ENCODE data around the gene SLC5A3.

SLC5A3 gene

GRCh38 chr21:34073032-34073748, at the start of gene SLC5A3, which contains the start of gene MRPS6:
Gene SLC5A3 (plus strand): TSS chr21:34073578. CDS start chr21:34095199, 21,621 bp downstream.
Gene MRPS6 (plus strand): TSS chr21:34073578. CDS start chr21:34073701, 123 bp downstream.
- no peak for FAIRE-seq

GRCh38 chr21:34023691-34024373, 49.5 kb upstream of the SLC5A3 start:
- no peak for FAIRE-seq

- FAIRE-seq = no peak
Observed at GRCh38 chr21:34024374-34024693, 49.0 kb upstream of the SLC5A3 start.

- no peak for FAIRE-seq
Observed at GRCh38 chr21:34027721-34028461, 45.5 kb upstream of the SLC5A3 start.

- no peak for FAIRE-seq
Observed at GRCh38 chr21:34029743-34030528, 43.4 kb upstream of the SLC5A3 start.

- FAIRE-seq = no peak
Observed at GRCh38 chr21:34031835-34032370, 41.5 kb upstream of the SLC5A3 start.

GRCh38 chr21:34034369-34035014, 38.9 kb upstream of the SLC5A3 start:
- FAIRE-seq = no peak

- no peak for FAIRE-seq
Observed at GRCh38 chr21:34035619-34036354, 37.6 kb upstream of the SLC5A3 start.

GRCh38 chr21:34037009-34037795, 36.2 kb upstream of the SLC5A3 start:
- no peak for FAIRE-seq

- no peak for FAIRE-seq
Observed at GRCh38 chr21:34039678-34040382, 33.5 kb upstream of the SLC5A3 start.

GRCh38 chr21:34042735-34043134, 30.6 kb upstream of the SLC5A3 start:
- FAIRE-seq = no peak

- FAIRE-seq = no peak
Observed at GRCh38 chr21:34043333-34043732, 30.0 kb upstream of the SLC5A3 start.

- FAIRE-seq = no peak
Observed at GRCh38 chr21:34046917-34047316, 26.5 kb upstream of the SLC5A3 start.

- FAIRE-seq = no peak
Observed at GRCh38 chr21:34047835-34048234, 25.5 kb upstream of the SLC5A3 start.

GRCh38 chr21:34052171-34052570, 21.2 kb upstream of the SLC5A3 start:
- FAIRE-seq = no peak

- FAIRE-seq = no peak
Observed at GRCh38 chr21:34054259-34054658, 19.1 kb upstream of the SLC5A3 start.

GRCh38 chr21:34055615-34056014, 17.8 kb upstream of the SLC5A3 start:
- no peak for FAIRE-seq

- FAIRE-seq = peak; percentile 54
Observed at GRCh38 chr21:34061983-34062382, 11.4 kb upstream of the SLC5A3 start.

GRCh38 chr21:34065027-34065426, 8.4 kb upstream of the SLC5A3 start:
- no peak for FAIRE-seq

- no peak for FAIRE-seq
Observed at GRCh38 chr21:34071683-34072082, 1.7 kb upstream of the SLC5A3 start.

All from TTC549 (cell line).